K562 (cell line): ENCODE results near the gene FGR. TPM values are rescaled to one million over a fixed set of nuclear protein-coding genes. Genes with fewer than 3 reads are reported as not detected.
A peak's percentile ranks its signal among the peaks of the same experiment; 100 is the strongest.

Source experiments
- ATAC-seq: fragments of 200-7000 bp; cut with Tn5 transposase; 3 replicates; pipeline ENCODE4 v1.9.1; 2020; ENCODE audit warnings: moderate library complexity
- BruUV-seq: library from RNA; stranded (reverse); fragments of 400-500 nt; replicated peaks from 2 replicates; lab custom pipeline; 2021; lab: Mats Ljungman, UMichigan
- CTCF ChIA-PET: fragments of 300-600 bp; formaldehyde crosslinking; extraction: SDS; loops from one replicate; lab custom pipeline; 2021; ENCODE audit warnings: low intra/inter-chr PET ratio; lab: Yijun Ruan, JAX
- POLR2A ChIA-PET: fragments of 300-600, 350-650 bp; sonication (Branson Sonifier 250); formaldehyde crosslinking; extraction: SDS; loops from one replicate; lab custom pipeline; 2021; ENCODE audit warnings: antibody characterized with exemption, inconsistent platforms; lab: Yijun Ruan, JAX
- DNase-seq, 4 experiments: peaks; one replicate each; pipeline versions ENCODE4 v3.0.0 to v3.0.0-alpha.2; 2011 to 2018; ENCODE audit warnings: low spot score in 3 of 4, mixed read lengths in 3 of 4; ENCODE audit errors: extremely low read depth in 1 of 4
- FAIRE-seq: peaks from 2 replicates; lab custom pipeline; 2011; peaks lifted over from hg19 to GRCh38; lab: Jason Lieb, UNC
- H2AFZ ChIP-seq: 2 replicates; pipeline ENCODE4 v1.6.0; 2011; ENCODE audit warnings: low read depth, low read length, control low read depth, inconsistent platforms
- H3K27ac ChIP-seq: fragments of 200-600 bp; 3 replicates; pipeline ENCODE4 v1.8.0; 2011; ENCODE audit warnings: low read depth, mild to moderate bottlenecking, control low read depth, inconsistent platforms, low read length, moderate library complexity, mixed read lengths; ENCODE audit errors: extremely low read depth
- H3K27me3 ChIP-seq, 2 experiments: fragments of 300-600 bp in 1 of 2; 2 replicates in 1 of 2; 3 replicates in 1 of 2; pipeline versions ENCODE4 v1.6.0 to v1.8.0; 2011; ENCODE audit warnings: inconsistent platforms in 2 of 2, low read length in 2 of 2, mild to moderate bottlenecking in 1 of 2, mixed read lengths in 1 of 2, moderate library complexity in 1 of 2; ENCODE audit not compliant: control insufficient read depth in 2 of 2, insufficient read depth in 2 of 2
- H3K36me3 ChIP-seq: fragments of 300-600 bp; 3 replicates; pipeline ENCODE4 v1.8.0; 2011; ENCODE audit warnings: mild to moderate bottlenecking, low read length, inconsistent platforms; ENCODE audit not compliant: control insufficient read depth, insufficient read depth
- H3K4me1 ChIP-seq, 2 experiments: fragments of 200-600 bp in 1 of 2; replicated peaks in 1 of 2; 2 replicates in 1 of 2; 3 replicates in 1 of 2; pipeline versions ENCODE4 v1.5.1 to v1.8.0; 2011; ENCODE audit warnings: inconsistent platforms in 2 of 2, low read length in 2 of 2, mild to moderate bottlenecking in 1 of 2, mixed read lengths in 1 of 2, moderate library complexity in 1 of 2; ENCODE audit not compliant: control insufficient read depth in 2 of 2, insufficient read depth in 2 of 2
- H3K4me2 ChIP-seq: 2 replicates; pipeline ENCODE4 v1.6.1; 2011; ENCODE audit warnings: low read length, control low read depth, inconsistent platforms, mixed read lengths; ENCODE audit not compliant: insufficient read depth
- H3K4me3 ChIP-seq: fragments of 200-600 bp; sonication (generic), shearing (Covaris generic); 2 replicates; pipeline ENCODE4 v1.5.1; 2016; ENCODE audit warnings: control low read depth, inconsistent platforms
- H3K79me2 ChIP-seq: fragments of 200-600 bp; 3 replicates; pipeline ENCODE4 v1.8.0; 2011; ENCODE audit warnings: low read length, inconsistent platforms; ENCODE audit not compliant: control insufficient read depth, insufficient read depth
- H3K9ac ChIP-seq, 2 experiments: 2 replicates each; pipeline versions ENCODE4 v1.6.0 to v1.6.1; 2011; ENCODE audit warnings: low read depth in 2 of 2, low read length in 2 of 2, control low read depth in 1 of 2, inconsistent platforms in 1 of 2, mild to moderate bottlenecking in 1 of 2, mixed read lengths in 1 of 2; ENCODE audit not compliant: insufficient read depth in 1 of 2
- H3K9me1 ChIP-seq: one replicate; pipeline ENCODE4 v1.6.0; 2011; ENCODE audit warnings: inconsistent platforms, mild to moderate bottlenecking, low read length, moderate library complexity; ENCODE audit not compliant: control insufficient read depth, insufficient read depth
- H3K9me3 ChIP-seq: replicated peaks from 2 replicates; pipeline ENCODE4 v1.5.1; 2011; ENCODE audit warnings: low read depth, low read length, inconsistent platforms; ENCODE audit not compliant: control insufficient read depth, insufficient read depth
- H4K20me1 ChIP-seq: replicated peaks from 2 replicates; pipeline ENCODE4 v1.6.1; 2011; ENCODE audit warnings: low read length, inconsistent platforms, mixed read lengths; ENCODE audit not compliant: control insufficient read depth, insufficient read depth
- E2F4 ChIP-seq: sonication (generic); formaldehyde crosslinking; IDR thresholded peaks from 2 replicates; pipeline ENCODE4 v1.8.0; 2022; ENCODE audit warnings: mild to moderate bottlenecking, low read depth, missing genetic modification reagents
- MAFF ChIP-seq: IDR thresholded peaks from 2 replicates; pipeline ENCODE4 v1.6.1; 2012; ENCODE audit warnings: low read length, improper control_type of control experiment
- MED1 ChIP-seq: sonication (generic); formaldehyde crosslinking; IDR thresholded peaks from 2 replicates; pipeline ENCODE4 v1.8.1; 2023; ENCODE audit warnings: missing genetic modification reagents, borderline replicate concordance
- PHB ChIP-seq: fragments of 250-450 bp; sonication (Bioruptor Pico); IDR thresholded peaks from 2 replicates; pipeline ENCODE4 v1.5.0; 2021
- THAP12 ChIP-seq: fragments of 250-450 bp; sonication (Bioruptor Pico); IDR thresholded peaks from 2 replicates; pipeline ENCODE4 v1.9.0; 2021; ENCODE audit warnings: mild to moderate bottlenecking, inconsistent platforms
- TOE1 ChIP-seq, 2 experiments: fragments of 450-650 bp in 1 of 2; sonication (generic) in 1 of 2; formaldehyde crosslinking in 1 of 2; IDR thresholded peaks; 2 replicates each; pipeline versions ENCODE4 v1.7.1 to v1.8.0; 2016 to 2022; ENCODE audit warnings: borderline replicate concordance in 2 of 2, mild to moderate bottlenecking in 2 of 2, antibody characterized with exemption in 1 of 2, inconsistent platforms in 1 of 2, low read depth in 1 of 2, missing genetic modification reagents in 1 of 2, moderate library complexity in 1 of 2
- USF1 ChIP-seq: sonication (generic); formaldehyde crosslinking; IDR thresholded peaks from 2 replicates; pipeline ENCODE4 v1.9.0; 2022; ENCODE audit warnings: mild to moderate bottlenecking, missing genetic modification reagents
- ZBTB7A ChIP-seq: IDR thresholded peaks from 2 replicates; pipeline ENCODE4 v1.6.1; 2011; ENCODE audit warnings: low read depth, mild to moderate bottlenecking, low read length, moderate library complexity, borderline replicate concordance; ENCODE audit not compliant: control insufficient read depth
- ZNF165 ChIP-seq: fragments of 250-450 bp; sonication (Bioruptor Pico); IDR thresholded peaks from 2 replicates; pipeline ENCODE4 v1.4.0; 2020; ENCODE audit warnings: borderline replicate concordance
- ZNF174 ChIP-seq: fragments of 250-450 bp; sonication (Bioruptor Pico); IDR thresholded peaks from 2 replicates; pipeline ENCODE4 v1.4.0; 2020; ENCODE audit warnings: mild to moderate bottlenecking
- WGBS: fragments of 100-300 bp; shearing (Covaris generic); methylation state at CpG from one replicate; pipeline ENCODE4 v1.1.6; 2016; ENCODE audit warnings: low coverage, mixed read lengths; ENCODE audit not compliant: insufficient coverage; ENCODE audit errors: missing lambda C conversion rate; 5-methylcytosine and 5-hydroxymethylcytosine counted together
- in situ Hi-C: fragments of 300-500 bp; cut with MboI; formaldehyde crosslinking; loops from 4 replicates; pipeline ENCODE4 v1.15.0; 2018; ENCODE audit warnings: inconsistent platforms, mixed read lengths
- intact Hi-C: fragments of 100-400 bp; cut with micrococcal nuclease; formaldehyde crosslinking; loops from 2 replicates; pipeline ENCODE4 v1.14.2; 2022
- polyA plus RNA-seq, 8 experiments: library from polyadenylated mRNA; depleted of rRNA in 4 of 8; stranded (reverse) in 5 of 8; unstranded in 3 of 8; fragments of >200 nt; fragmentation: Nextera tagmentation in 2 of 8; fragmentation: Illumina TruSeq in 1 of 8; extraction: Ambion mirVana in 2 of 8; extraction: Trizol in 1 of 8; gene quantifications; 2 replicates each; pipeline versions ENCODE4 v1.2.1 to v1.2.3, GENCODE V29; 2011 to 2014; ENCODE audit warnings: inconsistent platforms in 1 of 8, missing spikeins in 1 of 8
- total RNA-seq, 7 experiments: library from RNA; depleted of rRNA in 6 of 7; stranded (reverse); fragments of >200 nt in 6 of 7; fragmentation: Illumina TruSeq in 2 of 7; extraction: Trizol in 2 of 7; gene quantifications; 2 replicates each; pipeline versions ENCODE4 v1.2.1 to v1.2.3, GENCODE V29; 2011 to 2021; ENCODE audit warnings: low replicate concordance in 1 of 7
- TF ChIP-seq, protein P1 (sequence below): fragments of 450-650 bp; formaldehyde crosslinking; IDR thresholded peaks from 2 replicates; pipeline ENCODE4 v1.4.0; 2020; ENCODE audit warnings: mild to moderate bottlenecking, moderate library complexity
- TF ChIP-seq, protein P2 (sequence below): sonication (generic); formaldehyde crosslinking; IDR thresholded peaks from 2 replicates; pipeline ENCODE4 v1.8.1; 2023; ENCODE audit warnings: mild to moderate bottlenecking, missing genetic modification reagents, moderate library complexity

FGR gene
- total and polyA plus RNA-seq, 9 of the 15 experiments (the other 6 are each of a cell fraction or from before 2014, with no cell fraction given) = 0.04 to 0.11 TPM; not detected in 7

- H4K20me1 ChIP-seq = peaks cover 19% of the 10 kb centered on the region; the same call in 1 of the 2 replicates
- peak overlapping the region; percentile 73 for H3K27ac ChIP-seq
- peak overlapping the region; percentile 8 to 89; a peak in 3 of 4 replicates for H3K9ac ChIP-seq
- no TSS peak for BruUV-seq
- H3K79me2 ChIP-seq = peaks cover 67% of the 10 kb centered on the region
- H3K9me3 ChIP-seq = no peaks in the 10 kb centered on the region
- CTCF ChIA-PET = no interaction called here
- peaks cover 11% of the 10 kb centered on the region for H3K9me1 ChIP-seq
- in situ Hi-C loops (no loop called here), intact Hi-C loops (no loop called here)
- ATAC-seq (peak; percentile 45), DNase-seq (peak; percentile 62 to 84 (median 72)), FAIRE-seq (no peak)
- H3K27me3 ChIP-seq = no peaks in the 10 kb centered on the region
- WGBS = 28% methylated on average over 10 of the region's 10 CpGs
- H3K36me3 ChIP-seq = peaks cover 23% of the 10 kb centered on the region; the same call in 2 of the 3 replicates
- peak overlapping the region; percentile 4; the same call in 1 of the 2 replicates for H3K4me2 ChIP-seq
- peaks cover 56 to 88% of the 10 kb centered on the region in 2 experiments for H3K4me1 ChIP-seq
- POLR2A ChIA-PET = interaction anchor here (0.8 to 1.9 kb wide), 5 partner anchors 7 to 88 kb away, joined by 3 to 4 read pairs (median 3); no protein-coding TSS in a partner anchor
- no peak overlapping the region for H3K4me3 ChIP-seq
- peak overlapping the region; percentile 3; the same call in 1 of the 2 replicates for H2AFZ ChIP-seq
- TF ChIP-seq, protein P1, sequence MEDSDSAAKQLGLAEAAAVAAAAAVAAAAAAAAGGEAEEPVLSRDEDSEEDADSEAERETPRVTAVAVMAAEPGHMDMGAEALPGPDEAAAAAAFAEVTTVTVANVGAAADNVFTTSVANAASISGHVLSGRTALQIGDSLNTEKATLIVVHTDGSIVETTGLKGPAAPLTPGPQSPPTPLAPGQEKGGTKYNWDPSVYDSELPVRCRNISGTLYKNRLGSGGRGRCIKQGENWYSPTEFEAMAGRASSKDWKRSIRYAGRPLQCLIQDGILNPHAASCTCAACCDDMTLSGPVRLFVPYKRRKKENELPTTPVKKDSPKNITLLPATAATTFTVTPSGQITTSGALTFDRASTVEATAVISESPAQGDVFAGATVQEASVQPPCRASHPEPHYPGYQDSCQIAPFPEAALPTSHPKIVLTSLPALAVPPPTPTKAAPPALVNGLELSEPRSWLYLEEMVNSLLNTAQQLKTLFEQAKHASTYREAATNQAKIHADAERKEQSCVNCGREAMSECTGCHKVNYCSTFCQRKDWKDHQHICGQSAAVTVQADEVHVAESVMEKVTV = no peak
- TF ChIP-seq THAP12 (CRISPR knock-in tag) (0 out of 2 replicates have a peak, but pooled peaks have one; percentile 9), ZNF174 (CRISPR knock-in tag) (no peak), E2F4 (CRISPR knock-in tag) (no peak), PHB (CRISPR knock-in tag) (no peak), USF1 (CRISPR knock-in tag) (0 out of 2 replicates have a peak, but pooled peaks have one; percentile 25), ZBTB7A (0 out of 2 replicates have a peak, but pooled peaks have one; percentile 28), MAFF (no peak), TOE1 (IDR thresholded peaks at IDR 0.05; ENCODE audit: borderline replicate concordance) (no peak), TOE1 (CRISPR knock-in tag; IDR thresholded peaks at IDR 0.05; ENCODE audit: borderline replicate concordance, low read depth) (no peak), MED1 (CRISPR knock-in tag) (no peak), ZNF165 (no peak)
- TF ChIP-seq, protein P2, sequence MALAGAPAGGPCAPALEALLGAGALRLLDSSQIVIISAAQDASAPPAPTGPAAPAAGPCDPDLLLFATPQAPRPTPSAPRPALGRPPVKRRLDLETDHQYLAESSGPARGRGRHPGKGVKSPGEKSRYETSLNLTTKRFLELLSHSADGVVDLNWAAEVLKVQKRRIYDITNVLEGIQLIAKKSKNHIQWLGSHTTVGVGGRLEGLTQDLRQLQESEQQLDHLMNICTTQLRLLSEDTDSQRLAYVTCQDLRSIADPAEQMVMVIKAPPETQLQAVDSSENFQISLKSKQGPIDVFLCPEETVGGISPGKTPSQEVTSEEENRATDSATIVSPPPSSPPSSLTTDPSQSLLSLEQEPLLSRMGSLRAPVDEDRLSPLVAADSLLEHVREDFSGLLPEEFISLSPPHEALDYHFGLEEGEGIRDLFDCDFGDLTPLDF (CRISPR knock-in tag) = no peak
Measured at GRCh38 chr1:27563591-27564471, 71.2 kb downstream of the FGR start.
